CD8-positive, alpha-beta memory T cell (primary cell): Measurements from ENCODE around the gene CNOT4. TPM values are rescaled to one million over a fixed set of nuclear protein-coding genes. Genes with fewer than 3 reads are reported as not detected.
"Not testable (repeated sequence)": the region's sequence is repeated elsewhere in the genome, so short reads cannot be mapped to it uniquely, and the experiment has no call there.

Experiments used
- CTCF ChIA-PET: fragments of 350-600 bp; sonication (Branson Sonifier 250); formaldehyde crosslinking; loops from one replicate; lab custom pipeline; 2021; ENCODE audit warnings: antibody characterized with exemption; lab: Charles Lee
- POLR2A ChIA-PET: fragments of 350-600 bp; sonication (Branson Sonifier 250); formaldehyde crosslinking; loops from one replicate; lab custom pipeline; 2021; ENCODE audit warnings: antibody characterized with exemption; lab: Charles Lee
- DNase-seq, 5 donors: peaks; one replicate each; pipeline versions ENCODE4 v3.0.0 to v3.0.0-alpha.2; 2020 to 2022; ENCODE audit warnings: mixed read lengths in 1 of 5
- H3K27ac ChIP-seq: one replicate; pipeline ENCODE4 v1.7.0; 2013; ENCODE audit warnings: low read depth, mild to moderate bottlenecking, low read length, moderate library complexity
- H3K27me3 ChIP-seq: 2 replicates; pipeline ENCODE4 v1.7.0; 2013; ENCODE audit warnings: low read length, mild to moderate bottlenecking; ENCODE audit not compliant: insufficient read depth, poor library complexity, severe bottlenecking
- H3K36me3 ChIP-seq: 2 replicates; pipeline ENCODE4 v1.7.0; 2013; ENCODE audit warnings: mild to moderate bottlenecking, low read length, moderate library complexity; ENCODE audit not compliant: insufficient read depth
- H3K4me1 ChIP-seq: 2 replicates; pipeline ENCODE4 v1.7.0; 2013; ENCODE audit warnings: mild to moderate bottlenecking, low read length, moderate library complexity; ENCODE audit not compliant: insufficient read depth
- H3K4me3 ChIP-seq: 2 replicates; pipeline ENCODE4 v1.7.0; 2013; ENCODE audit warnings: mild to moderate bottlenecking, low read length
- H3K9me3 ChIP-seq: 2 replicates; pipeline ENCODE4 v1.7.0; 2013; ENCODE audit warnings: mild to moderate bottlenecking, low read length
- H3K27ac Mint-ChIP-seq, 8 donors: one replicate each; pipeline ENCODE4 v1.8.0; 2020 to 2021; ENCODE audit warnings: mixed read lengths in 8 of 8, mild to moderate bottlenecking in 6 of 8, inconsistent platforms in 3 of 8, moderate library complexity in 3 of 8
- H3K27me3 Mint-ChIP-seq, 2 donors: one replicate each; pipeline ENCODE4 v1.8.0; 2020 to 2021; ENCODE audit warnings: mixed read lengths in 2 of 2, mild to moderate bottlenecking in 1 of 2, moderate library complexity in 1 of 2
- H3K36me3 Mint-ChIP-seq, 3 donors: one replicate each; pipeline ENCODE4 v1.8.0; 2020 to 2021; ENCODE audit warnings: mixed read lengths in 3 of 3, inconsistent platforms in 1 of 3, mild to moderate bottlenecking in 1 of 3
- H3K4me1 Mint-ChIP-seq, 3 donors: one replicate each; pipeline ENCODE4 v1.8.0; 2020 to 2021; ENCODE audit warnings: mixed read lengths in 3 of 3, inconsistent platforms in 1 of 3, mild to moderate bottlenecking in 1 of 3
- H3K4me3 Mint-ChIP-seq, 7 donors: one replicate each; pipeline ENCODE4 v1.8.0; 2020 to 2021; ENCODE audit warnings: mixed read lengths in 7 of 7, mild to moderate bottlenecking in 6 of 7, moderate library complexity in 4 of 7, inconsistent platforms in 2 of 7
- H3K9me3 Mint-ChIP-seq, 5 donors: one replicate each; pipeline ENCODE4 v1.8.0; 2020 to 2022; ENCODE audit warnings: mixed read lengths in 5 of 5, mild to moderate bottlenecking in 3 of 5, moderate library complexity in 2 of 5, inconsistent platforms in 1 of 5
- polyA plus RNA-seq: library from polyadenylated mRNA; unstranded; fragments of 300-500 nt; fragmentation: Illumina TruSeq; gene quantifications from one replicate; pipeline ENCODE4 v1.2.3, GENCODE V29; 2021
- total RNA-seq, 2 experiments: library from RNA; stranded (reverse); gene quantifications; one replicate each; pipeline ENCODE4 v1.2.3, GENCODE V29; 2021

Gene CNOT4
- total and polyA plus RNA-seq, 3 experiments from 2014 or later: 19.3 to 21.8 (median 21.5) TPM

DNA sequence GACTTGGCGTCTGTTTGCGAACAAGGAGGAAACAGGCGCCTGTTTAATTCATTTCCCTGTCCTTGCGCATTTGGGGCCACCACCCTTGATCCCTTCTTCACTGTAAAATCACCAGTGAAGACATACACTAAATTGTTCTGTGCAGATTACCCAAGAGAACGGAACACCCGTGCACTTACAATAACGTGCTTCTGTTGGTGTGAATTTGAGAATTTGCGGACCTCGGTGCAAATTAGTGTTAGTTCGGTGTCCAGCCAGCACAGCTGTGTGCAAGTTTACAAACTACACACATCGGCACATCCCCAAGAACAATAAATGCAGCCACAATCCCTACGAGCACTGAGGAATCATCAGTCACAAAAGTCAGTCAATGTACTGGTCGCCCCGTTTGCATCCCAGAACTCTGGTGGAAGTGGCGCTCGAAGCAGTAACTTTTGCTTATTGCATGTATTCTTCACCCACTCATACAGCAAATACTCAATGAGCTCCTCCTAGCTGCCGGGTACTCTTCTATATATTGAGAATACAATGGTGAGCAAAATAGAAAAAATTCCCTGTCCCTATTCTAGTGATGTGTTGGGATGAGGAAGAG lies 786 bp upstream of the CNOT4 start:
- H3K27ac ChIP-seq: peak overlapping the region; percentile 44

DNA sequence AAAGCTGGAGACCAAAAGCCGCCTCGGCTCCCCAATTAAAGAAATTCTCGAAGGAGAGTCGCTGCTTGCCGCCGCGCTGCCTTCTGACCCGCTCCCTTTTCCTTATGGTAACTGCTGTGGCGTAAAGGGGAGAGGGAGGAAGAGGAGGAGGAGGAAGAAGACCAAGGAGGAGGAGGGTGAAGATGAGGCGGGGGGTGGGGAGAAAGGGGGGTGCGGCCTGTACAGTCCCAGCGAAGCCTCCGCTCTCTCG lies 388 bp downstream of the CNOT4 start:
- Mint-ChIP-seq H3K27me3 (no peaks in the 10 kb centered on the region), H3K36me3 (peaks cover 0 to 10% (median 0%) of the 10 kb centered on the region in 3 donors), H3K4me1 (peaks cover 12 to 23% (median 13%) of the 10 kb centered on the region in 3 donors), H3K27ac (no peak overlapping the region), H3K9me3 (no peaks in the 10 kb centered on the region), H3K4me3 (no peak overlapping the region)
- peak overlapping the region; percentile 89 for H3K27ac ChIP-seq
- peak overlapping the region; percentile 85 for H3K4me3 ChIP-seq
- peaks cover 28% of the 10 kb centered on the region for H3K4me1 ChIP-seq
- DNase-seq: no peak
- no peaks in the 10 kb centered on the region for H3K9me3 ChIP-seq
- no peaks in the 10 kb centered on the region for H3K27me3 ChIP-seq
- CTCF ChIA-PET: interaction anchor here (1.7 kb wide), 1 partner anchor 135 kb away, joined by 5 read pairs; no protein-coding TSS in a partner anchor
- POLR2A ChIA-PET: interaction anchor here (0.6 to 1.0 kb wide), 2 partner anchors 11 to 49 kb away, joined by 3 to 4 read pairs; no protein-coding TSS in a partner anchor
- H3K36me3 ChIP-seq: no peaks in the 10 kb centered on the region

More for the DNA sequence above, 786 bp upstream of the CNOT4 start:
- Mint-ChIP-seq H3K4me1 (peaks cover 7 to 15% (median 10%) of the 10 kb centered on the region in 3 donors), H3K27me3 (no peaks in the 10 kb centered on the region), H3K36me3 (peaks cover 0 to 7% (median 0%) of the 10 kb centered on the region in 3 donors), H3K27ac (no peak overlapping the region), H3K9me3 (no peaks in the 10 kb centered on the region), H3K4me3 (no peak overlapping the region)
- Histone ChIP-seq H3K36me3 (no peaks in the 10 kb centered on the region), H3K27me3 (no peaks in the 10 kb centered on the region), H3K9me3 (no peaks in the 10 kb centered on the region), H3K4me3 (peak overlapping the region; percentile 85), H3K4me1 (peaks cover 28% of the 10 kb centered on the region)
- CTCF ChIA-PET: no interaction called here
- no peak for DNase-seq
- POLR2A ChIA-PET: no interaction called here

DNA sequence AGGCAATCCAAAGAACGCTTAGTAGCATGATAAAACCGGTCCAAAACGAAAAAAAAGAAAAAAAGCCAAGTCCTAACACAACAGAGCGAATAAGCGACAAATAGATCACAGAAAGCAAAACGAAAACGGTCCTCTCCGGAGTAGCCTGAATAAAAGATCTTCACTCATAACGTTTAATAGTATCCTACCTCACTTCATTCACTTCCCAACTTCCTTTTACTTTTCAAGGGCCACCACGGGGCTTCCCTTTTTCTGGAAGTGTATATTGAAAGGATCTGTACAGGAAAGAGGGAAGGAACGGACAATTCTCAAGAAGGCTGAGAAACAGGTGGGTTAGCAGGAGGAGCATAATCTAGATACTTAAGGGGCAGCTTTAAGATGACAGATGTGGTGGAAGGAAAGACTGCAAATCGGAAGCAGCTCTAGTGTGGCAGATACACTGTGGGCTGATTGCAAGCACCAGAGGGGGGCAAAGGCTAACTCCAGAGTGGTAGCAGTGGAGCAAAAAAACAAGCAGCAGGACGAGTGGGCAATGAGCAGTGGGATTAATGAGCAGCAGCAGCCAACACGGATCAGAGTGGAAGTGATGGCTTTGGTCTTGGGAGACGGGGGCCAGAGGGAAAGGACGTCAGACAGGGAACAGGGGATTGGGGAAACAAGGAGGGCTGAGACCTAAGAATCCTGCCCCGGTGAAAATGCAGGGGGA lies 866 bp downstream of the CNOT4 start:
- no peaks in the 10 kb centered on the region for H3K9me3 ChIP-seq
- peak overlapping the region; percentile 85 for H3K4me3 ChIP-seq
- H3K36me3 Mint-ChIP-seq: peaks cover 0 to 10% (median 0%) of the 10 kb centered on the region in 3 donors
- H3K27ac Mint-ChIP-seq: no peak overlapping the region
- ChIA-PET POLR2A (interaction anchor here (0.6 to 1.0 kb wide), 2 partner anchors 12 to 50 kb away, joined by 3 to 4 read pairs; no protein-coding TSS in a partner anchor), CTCF (interaction anchor here (1.1 to 1.7 kb wide), 2 partner anchors 49 to 136 kb away, joined by 3 to 5 read pairs; partner anchors contain the start of gene NUP205)
- H3K27me3 ChIP-seq: no peaks in the 10 kb centered on the region
- H3K4me1 ChIP-seq: peaks cover 28% of the 10 kb centered on the region
- H3K27me3 Mint-ChIP-seq: no peaks in the 10 kb centered on the region
- peak; percentile 3 to 51 (median 30) for DNase-seq
- no peaks in the 10 kb centered on the region for H3K9me3 Mint-ChIP-seq
- no peaks in the 10 kb centered on the region for H3K36me3 ChIP-seq
- H3K4me3 Mint-ChIP-seq: no peak overlapping the region
- H3K27ac ChIP-seq: peak overlapping the region; percentile 89
- H3K4me1 Mint-ChIP-seq: peaks cover 13 to 23% (median 14%) of the 10 kb centered on the region in 3 donors

DNA sequence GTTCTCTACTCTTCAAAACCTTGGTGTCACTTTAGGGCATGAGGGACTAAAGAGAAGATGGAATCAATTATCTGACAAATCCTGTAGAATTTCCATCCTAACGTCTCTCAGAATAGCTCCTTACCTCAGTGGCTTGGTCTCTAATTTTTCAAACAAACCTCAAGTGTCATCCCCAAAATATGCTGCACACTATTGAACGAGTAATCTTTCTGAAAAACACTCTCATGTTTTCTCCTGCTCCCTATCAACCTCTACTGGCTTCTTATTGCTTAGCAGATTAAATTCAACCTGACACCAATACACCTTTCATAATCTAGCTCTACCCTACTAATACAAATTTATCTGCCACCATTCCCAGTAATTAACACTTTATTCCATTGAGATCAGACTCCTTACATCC lies 8.5 kb downstream of the CNOT4 start:
- H3K36me3 Mint-ChIP-seq: peaks cover 0 to 4% (median 0%) of the 10 kb centered on the region in 3 donors
- Histone ChIP-seq H3K4me1 (peaks cover 37% of the 10 kb centered on the region), H3K4me3 (no peak overlapping the region)

DNA sequence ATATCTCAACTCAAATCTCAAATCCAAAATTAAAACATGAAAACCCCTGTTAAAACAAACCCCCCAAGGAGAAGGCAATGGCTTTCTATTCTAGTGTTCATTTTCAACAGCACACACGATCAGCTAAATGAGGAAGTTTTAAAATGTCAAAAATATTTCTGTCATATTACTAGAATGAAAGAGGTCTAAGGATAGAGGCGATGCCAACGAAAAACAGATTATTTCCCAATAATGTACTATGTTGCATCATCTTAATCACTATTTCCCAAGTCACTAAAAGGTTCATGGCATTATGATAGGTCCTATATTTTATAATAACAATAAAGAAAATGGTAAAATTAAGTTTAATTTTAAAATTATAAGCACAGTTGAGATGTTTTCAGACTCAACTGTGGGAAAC lies 10.1 kb downstream of the CNOT4 start:
- no peaks in the 10 kb centered on the region for H3K9me3 Mint-ChIP-seq
- Histone ChIP-seq H3K36me3 (no peaks in the 10 kb centered on the region), H3K9me3 (no peaks in the 10 kb centered on the region), H3K27me3 (no peaks in the 10 kb centered on the region), H3K4me1 (peaks cover 41% of the 10 kb centered on the region), H3K4me3 (no peak overlapping the region), H3K27ac (no peak overlapping the region)
- DNase-seq: no peak
- ChIA-PET POLR2A (no interaction called here), CTCF (no interaction called here)
- H3K4me3 Mint-ChIP-seq: peak overlapping the region in 2 of 7 donors; percentile 10 to 19
- H3K4me1 Mint-ChIP-seq: peaks cover 54 to 79% (median 64%) of the 10 kb centered on the region in 3 donors
- no peaks in the 10 kb centered on the region for H3K27me3 Mint-ChIP-seq
- H3K27ac Mint-ChIP-seq: peak overlapping the region in 3 of 8 donors; percentile 1 to 41 (median 32)
- H3K36me3 Mint-ChIP-seq: peaks cover 0 to 4% (median 0%) of the 10 kb centered on the region in 3 donors

More for the DNA sequence above, 8.5 kb downstream of the CNOT4 start:
- Histone ChIP-seq H3K27ac (no peak overlapping the region), H3K27me3 (no peaks in the 10 kb centered on the region), H3K36me3 (no peaks in the 10 kb centered on the region), H3K9me3 (no peaks in the 10 kb centered on the region)
- POLR2A ChIA-PET: no interaction called here
- Mint-ChIP-seq H3K27me3 (no peaks in the 10 kb centered on the region), H3K9me3 (no peaks in the 10 kb centered on the region), H3K27ac (no peak overlapping the region), H3K4me1 (peaks cover 54 to 81% (median 71%) of the 10 kb centered on the region in 3 donors), H3K4me3 (peak overlapping the region in 1 of 7 donors; percentile 15)
- CTCF ChIA-PET: no interaction called here
- DNase-seq: no peak

DNA sequence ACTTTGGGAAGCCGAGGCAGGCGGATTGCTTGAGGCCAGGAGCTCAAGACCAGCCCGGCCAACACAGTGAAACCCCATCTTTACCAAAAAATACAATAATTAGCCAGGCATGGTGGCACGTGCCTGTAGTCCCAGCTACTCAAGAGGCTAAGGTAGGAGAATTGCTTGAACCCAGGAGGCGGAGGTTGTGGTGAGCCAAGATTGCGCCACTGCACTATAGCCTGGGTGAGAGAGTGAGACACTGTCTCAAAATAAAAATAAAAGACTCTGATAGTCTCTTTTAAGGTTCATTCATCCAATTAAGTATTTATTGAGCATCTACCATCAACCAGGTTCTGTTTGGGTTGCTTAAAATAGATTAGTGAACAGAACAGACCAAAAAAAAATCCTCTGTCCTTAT lies 12.7 kb downstream of the CNOT4 start:
- H3K4me1 Mint-ChIP-seq: peaks cover 52 to 66% (median 59%) of the 10 kb centered on the region in 3 donors
- POLR2A ChIA-PET, H3K36me3 Mint-ChIP-seq, H3K4me3 Mint-ChIP-seq, H3K27me3 Mint-ChIP-seq, H3K27me3 ChIP-seq, H3K9me3 ChIP-seq, DNase-seq, H3K27ac ChIP-seq, H3K9me3 Mint-ChIP-seq, CTCF ChIA-PET, H3K4me3 ChIP-seq, H3K36me3 ChIP-seq: not testable (repeated sequence)
- peaks cover 54% of the 10 kb centered on the region for H3K4me1 ChIP-seq
- peak overlapping the region in 1 of 8 donors; percentile 5 for H3K27ac Mint-ChIP-seq

DNA sequence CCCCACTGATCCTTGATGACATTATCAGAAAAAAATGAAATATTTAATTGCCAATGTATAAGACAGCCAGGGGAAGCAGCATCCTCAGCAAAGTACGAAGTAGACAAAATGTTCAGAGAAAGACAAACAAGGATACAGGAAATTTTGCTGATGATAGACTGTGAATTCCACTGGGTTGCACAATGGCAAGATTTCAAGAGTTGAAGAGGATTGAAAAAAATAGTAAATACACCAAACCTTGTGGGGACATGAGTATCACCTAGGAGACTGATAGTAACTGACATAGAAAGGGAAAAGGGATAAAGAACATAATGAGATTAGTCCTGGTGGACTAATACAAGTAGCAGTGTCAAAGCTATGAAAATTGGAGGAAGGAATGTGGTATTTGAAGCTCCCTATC lies 16.5 kb downstream of the CNOT4 start:
- no peak overlapping the region for H3K27ac ChIP-seq
- CTCF ChIA-PET: no interaction called here
- peaks cover 33% of the 10 kb centered on the region for H3K4me1 ChIP-seq
- Mint-ChIP-seq H3K27ac (peak overlapping the region in 2 of 8 donors; percentile 13 to 73), H3K36me3 (peaks cover 0 to 6% (median 1%) of the 10 kb centered on the region in 3 donors), H3K4me1 (peaks cover 25 to 31% (median 26%) of the 10 kb centered on the region in 3 donors), H3K27me3 (no peaks in the 10 kb centered on the region), H3K4me3 (no peak overlapping the region), H3K9me3 (no peaks in the 10 kb centered on the region)
- H3K27me3 ChIP-seq: no peaks in the 10 kb centered on the region
- H3K36me3 ChIP-seq: no peaks in the 10 kb centered on the region
- H3K4me3 ChIP-seq: no peak overlapping the region
- H3K9me3 ChIP-seq: no peaks in the 10 kb centered on the region
- DNase-seq: no peak
- POLR2A ChIA-PET: no interaction called here

DNA sequence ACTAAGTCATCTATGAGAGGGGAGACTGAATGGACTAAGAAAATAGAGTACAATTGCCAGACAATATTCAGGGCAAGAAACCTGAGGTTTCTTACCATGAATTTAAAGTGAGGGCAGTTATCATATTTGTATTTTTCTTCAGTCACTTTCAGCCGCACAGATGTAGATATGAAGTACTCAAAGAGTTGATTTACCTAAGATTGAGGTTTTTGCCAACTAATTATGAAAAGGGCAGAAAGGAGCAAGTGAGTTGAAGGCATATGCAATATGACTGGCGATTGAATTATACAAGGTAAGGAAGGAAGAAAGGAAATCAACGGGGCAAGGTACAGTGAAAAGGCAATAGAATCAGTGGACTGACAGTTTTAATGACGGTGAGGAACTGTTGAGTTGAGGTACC lies 17.8 kb downstream of the CNOT4 start:
- peaks cover 0 to 6% (median 1%) of the 10 kb centered on the region in 3 donors for H3K36me3 Mint-ChIP-seq
- Histone ChIP-seq H3K36me3 (no peaks in the 10 kb centered on the region), H3K27ac (no peak overlapping the region), H3K27me3 (no peaks in the 10 kb centered on the region), H3K4me3 (no peak overlapping the region), H3K4me1 (peaks cover 27% of the 10 kb centered on the region), H3K9me3 (no peaks in the 10 kb centered on the region)
- no peak overlapping the region for H3K27ac Mint-ChIP-seq
- H3K9me3 Mint-ChIP-seq: no peaks in the 10 kb centered on the region
- POLR2A ChIA-PET: no interaction called here
- no peak for DNase-seq
- CTCF ChIA-PET: no interaction called here
- no peak overlapping the region for H3K4me3 Mint-ChIP-seq
- no peaks in the 10 kb centered on the region for H3K27me3 Mint-ChIP-seq
- H3K4me1 Mint-ChIP-seq: peaks cover 18 to 23% (median 20%) of the 10 kb centered on the region in 3 donors
